Ovary (tissue), 3 donors: ENCODE results near the gene GK.

ENCODE experiments used
- EP300 ChIP-seq: sonication (generic); formaldehyde crosslinking; IDR thresholded peaks from one replicate; pipeline ENCODE4 v1.6.1; 2017; ENCODE audit warnings: antibody characterized with exemption
- POLR2A ChIP-seq: fragments of 450-650 bp; IDR thresholded peaks from one replicate; pipeline ENCODE4 v1.6.1; 2017; ENCODE audit warnings: antibody characterized with exemption, mild to moderate bottlenecking, moderate library complexity
- TF ChIP-seq, protein P1 (sequence below), 3 donors: fragments of 450-650 bp in 2 of 3; fragments of 200-600 bp in 1 of 3; IDR thresholded peaks; one replicate each; pipeline versions ENCODE4 v1.5.1 to v1.8.0; 2016 to 2022; ENCODE audit warnings: antibody characterized with exemption in 3 of 3, mild to moderate bottlenecking in 1 of 3
- donor health status: DM: no; HTN: no; CAD: no.

DNA sequence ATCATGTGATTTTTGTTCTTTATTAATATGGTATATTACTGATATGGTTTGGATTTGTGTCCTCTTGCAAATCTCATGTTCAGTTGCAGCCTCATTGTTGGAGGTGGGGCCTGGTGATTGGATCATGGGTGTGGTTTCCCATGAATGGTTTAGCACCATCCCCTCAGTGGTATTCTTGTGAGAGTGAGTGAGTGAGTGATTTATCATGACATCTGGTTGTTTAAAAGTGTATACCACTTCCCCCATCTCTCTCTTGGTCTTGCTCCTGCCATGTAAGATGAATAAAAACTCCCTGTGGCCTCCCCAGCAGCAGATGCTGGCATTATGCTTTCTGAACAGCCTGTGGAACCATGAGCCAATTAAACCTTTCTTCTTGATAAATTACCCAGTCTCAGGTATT is 124.4 kb downstream of the GK start:
- TF ChIP-seq POLR2A (no peak), EP300 (no peak)
- TF ChIP-seq, protein P1, sequence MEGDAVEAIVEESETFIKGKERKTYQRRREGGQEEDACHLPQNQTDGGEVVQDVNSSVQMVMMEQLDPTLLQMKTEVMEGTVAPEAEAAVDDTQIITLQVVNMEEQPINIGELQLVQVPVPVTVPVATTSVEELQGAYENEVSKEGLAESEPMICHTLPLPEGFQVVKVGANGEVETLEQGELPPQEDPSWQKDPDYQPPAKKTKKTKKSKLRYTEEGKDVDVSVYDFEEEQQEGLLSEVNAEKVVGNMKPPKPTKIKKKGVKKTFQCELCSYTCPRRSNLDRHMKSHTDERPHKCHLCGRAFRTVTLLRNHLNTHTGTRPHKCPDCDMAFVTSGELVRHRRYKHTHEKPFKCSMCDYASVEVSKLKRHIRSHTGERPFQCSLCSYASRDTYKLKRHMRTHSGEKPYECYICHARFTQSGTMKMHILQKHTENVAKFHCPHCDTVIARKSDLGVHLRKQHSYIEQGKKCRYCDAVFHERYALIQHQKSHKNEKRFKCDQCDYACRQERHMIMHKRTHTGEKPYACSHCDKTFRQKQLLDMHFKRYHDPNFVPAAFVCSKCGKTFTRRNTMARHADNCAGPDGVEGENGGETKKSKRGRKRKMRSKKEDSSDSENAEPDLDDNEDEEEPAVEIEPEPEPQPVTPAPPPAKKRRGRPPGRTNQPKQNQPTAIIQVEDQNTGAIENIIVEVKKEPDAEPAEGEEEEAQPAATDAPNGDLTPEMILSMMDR (IDR thresholded peaks at IDR 0.05), result no peak
